Liver (tissue), 3 donors: ENCODE data around the gene DIP2C.

Experiments
- CTCF ChIP-seq: fragments of 150-350 bp; IDR thresholded peaks from 2 replicates; pipeline ENCODE4 v1.5.1; 2017; ENCODE audit warnings: improper control_type of control experiment, low read depth, low read length; ENCODE audit not compliant: missing input control
- GABPA ChIP-seq, 2 donors: IDR thresholded peaks in 1 of 2; conservative IDR thresholded peaks in 1 of 2; 2 replicates each; pipeline ENCODE4 v1.6.1; 2016; ENCODE audit warnings: antibody characterized with exemption in 2 of 2, mild to moderate bottlenecking in 1 of 2, moderate library complexity in 1 of 2
- HNF4A ChIP-seq, 2 donors: conservative IDR thresholded peaks; 2 replicates each; pipeline ENCODE4 v1.6.1; 2016; ENCODE audit warnings: antibody characterized with exemption in 2 of 2, mild to moderate bottlenecking in 2 of 2
- MAX ChIP-seq: IDR thresholded peaks from 2 replicates; pipeline ENCODE4 v1.6.1; 2016; ENCODE audit warnings: antibody characterized with exemption
- RAD21 ChIP-seq, 2 donors: IDR thresholded peaks; 2 replicates each; pipeline ENCODE4 v1.6.1; 2016; ENCODE audit warnings: antibody characterized with exemption in 2 of 2, mild to moderate bottlenecking in 2 of 2
- RXRA ChIP-seq, 2 donors: IDR thresholded peaks; 2 replicates each; pipeline ENCODE4 v1.6.1; 2017 to 2018; ENCODE audit warnings: antibody characterized with exemption in 2 of 2, mild to moderate bottlenecking in 1 of 2
- donor health status: healthy.
- donor health status: healthy.

- TF ChIP-seq HNF4A (conservative IDR thresholded peaks at IDR 0.05) (no peak), CTCF (no peak), GABPA (IDR thresholded peaks at IDR 0.05 in 1 of 2, conservative IDR thresholded peaks at IDR 0.05 in 1 of 2) (no peak), MAX (no peak), RAD21 (IDR thresholded peaks at IDR 0.05) (no peak), RXRA (IDR thresholded peaks at IDR 0.05) (no peak)
Observed at GRCh38 chr10:629186-629998, 60.1 kb downstream of the DIP2C start.
